Inflammatory macrophage (primary cell): ENCODE measurements around the gene HIVEP2.
A peak's percentile ranks its signal among the peaks of the same experiment; 100 is the strongest.

Experiments
- DNase-seq, 2 donors: peaks; one replicate each; pipeline ENCODE4 v3.0.0-alpha.2; 2020 to 2022

HIVEP2 gene

GRCh38 chr6:142916881-142917280 is 28.1 kb downstream of the HIVEP2 start:
- DNase-seq: no peak

- peak in 1 of 2 donors; percentile 1 for DNase-seq
Observed at GRCh38 chr6:142914937-142915697, 29.9 kb downstream of the HIVEP2 start.

- no peak for DNase-seq
Observed at GRCh38 chr6:142914369-142914768, 30.6 kb downstream of the HIVEP2 start.

- DNase-seq: peak; percentile 67 to 76
Observed at GRCh38 chr6:142913511-142914047, 31.4 kb downstream of the HIVEP2 start.

GRCh38 chr6:142913036-142913510 is 31.9 kb downstream of the HIVEP2 start:
- peak; percentile 44 to 66 for DNase-seq

- DNase-seq: no peak
Observed at GRCh38 chr6:142912125-142912524, 32.9 kb downstream of the HIVEP2 start.

GRCh38 chr6:142911430-142911829 is 33.5 kb downstream of the HIVEP2 start:
- DNase-seq: no peak

- no peak for DNase-seq
Observed at GRCh38 chr6:142909686-142910085, 35.3 kb downstream of the HIVEP2 start.

- no peak for DNase-seq
Observed at GRCh38 chr6:142908235-142908634, 36.7 kb downstream of the HIVEP2 start.

- DNase-seq: no peak
Observed at GRCh38 chr6:142907544-142907943, 37.4 kb downstream of the HIVEP2 start.

- DNase-seq: no peak
Observed at GRCh38 chr6:142906945-142907470, 38.0 kb downstream of the HIVEP2 start.

- no peak for DNase-seq
Observed at GRCh38 chr6:142903812-142904211, 41.2 kb downstream of the HIVEP2 start.

GRCh38 chr6:142902636-142903053 is 42.3 kb downstream of the HIVEP2 start:
- peak; percentile 33 to 50 for DNase-seq

- no peak for DNase-seq
Observed at GRCh38 chr6:142901611-142902010, 43.4 kb downstream of the HIVEP2 start.

- no peak for DNase-seq
Observed at GRCh38 chr6:142900227-142900971, 44.6 kb downstream of the HIVEP2 start.

GRCh38 chr6:142898927-142899895 is 45.8 kb downstream of the HIVEP2 start:
- no peak for DNase-seq

- DNase-seq: no peak
Observed at GRCh38 chr6:142897659-142898058, 47.3 kb downstream of the HIVEP2 start.

- DNase-seq: no peak
Observed at GRCh38 chr6:142896732-142897131, 48.2 kb downstream of the HIVEP2 start.

GRCh38 chr6:142893088-142893487 is 51.9 kb downstream of the HIVEP2 start:
- DNase-seq: no peak

GRCh38 chr6:142892254-142893021 is 52.5 kb downstream of the HIVEP2 start:
- no peak for DNase-seq

GRCh38 chr6:142891454-142891853 is 53.5 kb downstream of the HIVEP2 start:
- DNase-seq: no peak
